SK-N-MC (cell line): Measurements from ENCODE around the gene ULK4.

Source experiments
- DNase-seq: peaks from one replicate; pipeline ENCODE4 v3.0.0-alpha.2; 2011; ENCODE audit warnings: low read depth, low spot score
- H3K27ac ChIP-seq: fragments of 200-600 bp; sonication (generic); 2 replicates; pipeline ENCODE4 v1.5.1; 2016; ENCODE audit warnings: mixed run types
- H3K36me3 ChIP-seq: fragments of 200-600 bp; sonication (generic); 2 replicates; pipeline ENCODE4 v1.6.1; 2017; ENCODE audit warnings: antibody characterized with exemption, low read length, mixed read lengths; ENCODE audit not compliant: insufficient read depth
- H3K4me3 ChIP-seq: fragments of 200-600 bp; sonication (generic); 2 replicates; pipeline ENCODE4 v1.5.1; 2016
- H3K9ac ChIP-seq: fragments of 200-600 bp; sonication (generic); 2 replicates; pipeline ENCODE4 v1.8.0; 2017; ENCODE audit warnings: mixed run types, mixed read lengths; ENCODE audit not compliant: insufficient read length
- H3K9me3 ChIP-seq: fragments of 200-600 bp; sonication (generic); 2 replicates; pipeline ENCODE4 v1.6.1; 2017; ENCODE audit warnings: low read depth, mild to moderate bottlenecking, antibody characterized with exemption, low read length, moderate library complexity, mixed read lengths
- EZH2 ChIP-seq: fragments of 200-600 bp; sonication (generic); IDR thresholded peaks from one replicate; pipeline ENCODE4 v1.6.1; 2017; ENCODE audit warnings: antibody characterized with exemption
- FOXP2 ChIP-seq: optimal IDR thresholded peaks from 2 replicates; pipeline ENCODE3; 2011; ENCODE audit warnings: mild to moderate bottlenecking, moderate library complexity; ENCODE audit not compliant: insufficient read depth; ENCODE audit errors: extremely low read length, control extremely low read depth
- POLR2AphosphoS5 ChIP-seq: IDR thresholded peaks from 2 replicates; pipeline ENCODE4 v1.6.1; 2012; ENCODE audit warnings: mild to moderate bottlenecking, low read depth, low read length, borderline replicate concordance

Gene ULK4

GRCh38 chr3:41525303-41526064 lies 436.4 kb downstream of the ULK4 start:
- DNase-seq = no peak
- no peak overlapping the region for H3K9ac ChIP-seq
- no peaks in the 10 kb centered on the region for H3K9me3 ChIP-seq
- no peak overlapping the region for H3K27ac ChIP-seq
- TF ChIP-seq FOXP2 (no peak), EZH2 (no peak)
- H3K36me3 ChIP-seq = no peaks in the 10 kb centered on the region
- no peak overlapping the region for H3K4me3 ChIP-seq

GRCh38 chr3:41523897-41524296 lies 438.0 kb downstream of the ULK4 start:
- Histone ChIP-seq H3K27ac (no peak overlapping the region), H3K36me3 (no peaks in the 10 kb centered on the region), H3K4me3 (no peak overlapping the region), H3K9me3 (no peaks in the 10 kb centered on the region), H3K9ac (no peak overlapping the region)
- DNase-seq = no peak
- TF ChIP-seq POLR2AphosphoS5 (no peak), EZH2 (no peak), FOXP2 (no peak)

GRCh38 chr3:41522612-41523011 lies 439.3 kb downstream of the ULK4 start:
- Histone ChIP-seq H3K4me3 (no peak overlapping the region), H3K36me3 (no peaks in the 10 kb centered on the region), H3K9me3 (no peaks in the 10 kb centered on the region), H3K9ac (no peak overlapping the region), H3K27ac (no peak overlapping the region)
- no peak for DNase-seq
- TF ChIP-seq POLR2AphosphoS5 = no peak
- TF ChIP-seq FOXP2 = no peak
- no peak for TF ChIP-seq EZH2

GRCh38 chr3:41521010-41521655 lies 440.8 kb downstream of the ULK4 start:
- DNase-seq = no peak
- H3K27ac ChIP-seq = no peak overlapping the region
- TF ChIP-seq FOXP2 (no peak), POLR2AphosphoS5 (no peak)
- H3K9me3 ChIP-seq = no peaks in the 10 kb centered on the region
- H3K36me3 ChIP-seq = no peaks in the 10 kb centered on the region
- no peak overlapping the region for H3K9ac ChIP-seq
- H3K4me3 ChIP-seq = no peak overlapping the region

- no peak for TF ChIP-seq POLR2AphosphoS5
- TF ChIP-seq FOXP2 = no peak
- TF ChIP-seq EZH2 = no peak
- Histone ChIP-seq H3K27ac (no peak overlapping the region), H3K9ac (no peak overlapping the region), H3K9me3 (no peaks in the 10 kb centered on the region), H3K36me3 (no peaks in the 10 kb centered on the region), H3K4me3 (no peak overlapping the region)
- DNase-seq = no peak
These were observed 442.2 kb downstream of the ULK4 start for GRCh38 chr3:41519746-41520145.

- DNase-seq = no peak
- Histone ChIP-seq H3K9ac (no peak overlapping the region), H3K9me3 (no peaks in the 10 kb centered on the region), H3K36me3 (no peaks in the 10 kb centered on the region), H3K27ac (no peak overlapping the region), H3K4me3 (no peak overlapping the region)
- TF ChIP-seq FOXP2 = no peak
- TF ChIP-seq POLR2AphosphoS5 = no peak
- no peak for TF ChIP-seq EZH2
These were observed 443.3 kb downstream of the ULK4 start for GRCh38 chr3:41518626-41519025.

GRCh38 chr3:41508063-41508696 lies 453.7 kb downstream of the ULK4 start:
- TF ChIP-seq EZH2 (no peak), POLR2AphosphoS5 (no peak), FOXP2 (no peak)
- H3K9ac ChIP-seq = no peak overlapping the region

GRCh38 chr3:41507336-41508062 lies 454.4 kb downstream of the ULK4 start:
- Histone ChIP-seq H3K9ac (no peak overlapping the region), H3K27ac (no peak overlapping the region), H3K9me3 (no peaks in the 10 kb centered on the region), H3K4me3 (no peak overlapping the region), H3K36me3 (no peaks in the 10 kb centered on the region)
- TF ChIP-seq EZH2 = no peak
- TF ChIP-seq POLR2AphosphoS5 = no peak
- no peak for TF ChIP-seq FOXP2
- no peak for DNase-seq

More at GRCh38 chr3:41508063-41508696, 453.7 kb downstream of the ULK4 start:
- Histone ChIP-seq H3K36me3 (no peaks in the 10 kb centered on the region), H3K4me3 (no peak overlapping the region), H3K9me3 (no peaks in the 10 kb centered on the region), H3K27ac (no peak overlapping the region)
- DNase-seq = no peak
